ENCODE results near the gene HNMT. TPM values are rescaled to one million over a fixed set of nuclear protein-coding genes. Genes with fewer than 3 reads are reported as not detected.

HNMT gene
- total RNA-seq, 4 donors from 2014 or later = 11.2 to 25.5 (median 21.6) TPM

DNA sequence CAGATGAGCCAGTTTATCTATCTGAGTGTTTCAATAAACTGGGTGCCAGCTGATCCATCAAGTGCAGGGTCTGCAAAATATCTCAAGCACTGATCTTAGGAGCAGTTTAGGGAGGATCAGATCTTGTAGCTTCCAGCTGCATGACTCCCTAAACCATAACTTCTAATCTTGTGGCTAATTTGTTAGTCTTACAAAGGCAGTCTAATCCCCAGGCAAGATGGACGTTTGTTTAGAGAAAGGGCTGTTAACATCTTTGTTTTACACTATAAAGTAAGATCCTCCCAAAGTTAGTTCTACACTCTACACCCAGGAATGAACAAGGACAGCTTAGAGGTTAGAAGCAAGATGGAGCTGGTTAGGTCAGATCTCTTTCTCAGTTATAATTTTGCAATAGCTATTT, 28.7 kb upstream of the HNMT start:
- no peak overlapping the region for H3K4me3 ChIP-seq
- TF ChIP-seq POLR2A (IDR thresholded peaks at IDR 0.05; ENCODE audit: low read depth) (no peak), POLR2AphosphoS5 (IDR thresholded peaks at IDR 0.05) (no peak), EP300 (IDR thresholded peaks at IDR 0.05) (no peak)
- TF ChIP-seq, protein P1, sequence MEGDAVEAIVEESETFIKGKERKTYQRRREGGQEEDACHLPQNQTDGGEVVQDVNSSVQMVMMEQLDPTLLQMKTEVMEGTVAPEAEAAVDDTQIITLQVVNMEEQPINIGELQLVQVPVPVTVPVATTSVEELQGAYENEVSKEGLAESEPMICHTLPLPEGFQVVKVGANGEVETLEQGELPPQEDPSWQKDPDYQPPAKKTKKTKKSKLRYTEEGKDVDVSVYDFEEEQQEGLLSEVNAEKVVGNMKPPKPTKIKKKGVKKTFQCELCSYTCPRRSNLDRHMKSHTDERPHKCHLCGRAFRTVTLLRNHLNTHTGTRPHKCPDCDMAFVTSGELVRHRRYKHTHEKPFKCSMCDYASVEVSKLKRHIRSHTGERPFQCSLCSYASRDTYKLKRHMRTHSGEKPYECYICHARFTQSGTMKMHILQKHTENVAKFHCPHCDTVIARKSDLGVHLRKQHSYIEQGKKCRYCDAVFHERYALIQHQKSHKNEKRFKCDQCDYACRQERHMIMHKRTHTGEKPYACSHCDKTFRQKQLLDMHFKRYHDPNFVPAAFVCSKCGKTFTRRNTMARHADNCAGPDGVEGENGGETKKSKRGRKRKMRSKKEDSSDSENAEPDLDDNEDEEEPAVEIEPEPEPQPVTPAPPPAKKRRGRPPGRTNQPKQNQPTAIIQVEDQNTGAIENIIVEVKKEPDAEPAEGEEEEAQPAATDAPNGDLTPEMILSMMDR (IDR thresholded peaks at IDR 0.05) = no peak
- H3K36me3 ChIP-seq = no peaks in the 10 kb centered on the region
- H3K27ac ChIP-seq (replicated peaks in 1 of 4) = no peak overlapping the region
- H3K9me3 ChIP-seq = no peaks in the 10 kb centered on the region
- DNase-seq (ENCODE audit: extremely low spot score) = no peak
- no peaks in the 10 kb centered on the region for H3K27me3 ChIP-seq
- no peaks in the 10 kb centered on the region for H3K4me1 ChIP-seq
- intact Hi-C loops (cut with DNase I) = no loop called here
- 53% methylated on average over 1 of the region's 1 CpG for WGBS

DNA sequence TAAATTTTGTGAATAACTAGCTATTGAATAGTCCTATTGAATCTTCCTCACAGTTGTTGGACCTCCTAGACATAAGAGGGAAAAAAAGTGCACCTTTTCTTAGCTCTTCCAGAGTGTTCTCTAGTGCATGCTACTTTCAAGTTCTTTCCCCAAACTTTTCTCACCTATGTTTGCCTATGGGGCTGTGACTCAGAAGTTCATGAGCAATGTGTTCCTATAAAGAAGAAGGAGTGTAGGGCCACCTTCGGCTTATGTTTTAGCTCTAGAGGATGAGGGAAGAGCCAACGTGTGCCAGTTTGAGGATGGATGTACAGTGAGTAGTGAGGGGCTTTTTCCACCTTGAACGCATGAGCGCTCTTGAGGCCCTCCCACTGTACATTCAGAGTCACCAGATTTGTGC, 27.0 kb upstream of the HNMT start:
- Histone ChIP-seq H3K9me3 (no peaks in the 10 kb centered on the region), H3K36me3 (no peaks in the 10 kb centered on the region), H3K27me3 (no peaks in the 10 kb centered on the region), H3K4me3 (no peak overlapping the region), H3K27ac (replicated peaks in 1 of 4) (no peak overlapping the region), H3K4me1 (no peaks in the 10 kb centered on the region)
- no peak for TF ChIP-seq EP300 (IDR thresholded peaks at IDR 0.05)
- TF ChIP-seq POLR2AphosphoS5 (IDR thresholded peaks at IDR 0.05) = no peak
- no peak for TF ChIP-seq POLR2A (IDR thresholded peaks at IDR 0.05; ENCODE audit: low read depth)
- TF ChIP-seq, protein P1 (IDR thresholded peaks at IDR 0.05) = no peak
- 98% methylated on average over 4 of the region's 4 CpGs for WGBS
- no peak for DNase-seq (ENCODE audit: extremely low spot score)
- intact Hi-C loops (cut with DNase I) = no loop called here

DNA sequence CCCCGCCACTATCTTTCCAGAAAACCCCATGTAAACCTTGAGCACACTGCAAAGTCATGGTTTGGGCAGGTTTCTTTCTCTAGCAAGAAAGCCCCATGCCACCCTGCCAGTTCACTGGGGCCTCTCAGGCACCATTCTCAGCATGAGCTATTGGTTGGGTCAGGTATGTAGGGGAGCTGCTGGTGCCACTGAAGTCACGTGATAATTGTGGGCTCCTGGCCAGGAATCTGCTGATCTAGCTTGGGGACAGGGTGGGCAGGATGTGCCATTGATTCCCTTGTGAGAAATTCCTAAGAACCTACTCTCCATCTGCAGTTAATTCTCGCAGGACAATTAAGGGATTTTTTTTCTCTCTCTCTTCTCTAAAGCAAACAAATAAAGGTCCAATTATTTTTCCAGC, 26.5 kb upstream of the HNMT start:
- no peaks in the 10 kb centered on the region for H3K9me3 ChIP-seq
- H3K27ac ChIP-seq (replicated peaks in 1 of 4) = no peak overlapping the region
- DNase-seq (ENCODE audit: extremely low spot score) = no peak
- H3K4me3 ChIP-seq = no peak overlapping the region
- intact Hi-C loops (cut with DNase I) = no loop called here
- no peaks in the 10 kb centered on the region for H3K4me1 ChIP-seq
- TF ChIP-seq, protein P1 (IDR thresholded peaks at IDR 0.05) = no peak
- TF ChIP-seq POLR2AphosphoS5 (IDR thresholded peaks at IDR 0.05) (no peak), POLR2A (IDR thresholded peaks at IDR 0.05; ENCODE audit: low read depth) (no peak), EP300 (IDR thresholded peaks at IDR 0.05) (no peak)
- H3K36me3 ChIP-seq = no peaks in the 10 kb centered on the region
- H3K27me3 ChIP-seq = no peaks in the 10 kb centered on the region
- 62% methylated on average over 3 of the region's 3 CpGs for WGBS

DNA sequence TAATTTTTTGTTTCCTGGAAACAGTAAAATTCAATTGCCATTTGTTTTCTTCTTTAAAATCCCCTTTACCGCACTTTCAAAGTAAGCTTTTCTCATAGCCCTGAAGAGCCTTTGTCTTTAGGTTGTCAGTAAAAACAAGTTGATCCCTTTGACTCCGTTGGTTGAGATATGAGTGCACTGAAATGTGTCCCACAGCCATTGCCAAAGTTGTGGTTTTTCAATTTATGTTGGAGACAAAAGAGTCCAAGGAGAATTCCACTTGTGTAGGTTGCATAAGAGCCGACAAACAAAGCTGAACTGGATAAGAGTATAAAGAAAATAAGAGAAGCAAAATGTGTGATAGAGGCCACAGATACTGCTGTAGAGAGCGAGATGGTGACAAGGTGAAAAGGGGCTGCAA, 26.1 kb upstream of the HNMT start:
- Histone ChIP-seq H3K4me1 (no peaks in the 10 kb centered on the region), H3K4me3 (no peak overlapping the region), H3K36me3 (no peaks in the 10 kb centered on the region), H3K27me3 (no peaks in the 10 kb centered on the region), H3K9me3 (no peaks in the 10 kb centered on the region), H3K27ac (replicated peaks in 1 of 4) (no peak overlapping the region)
- intact Hi-C loops (cut with DNase I) = no loop called here
- no peak for DNase-seq (ENCODE audit: extremely low spot score)
- TF ChIP-seq POLR2AphosphoS5 (IDR thresholded peaks at IDR 0.05) = no peak
- no peak for TF ChIP-seq POLR2A (IDR thresholded peaks at IDR 0.05; ENCODE audit: low read depth)
- TF ChIP-seq, protein P1 (IDR thresholded peaks at IDR 0.05) = no peak
- TF ChIP-seq EP300 (IDR thresholded peaks at IDR 0.05) = no peak
- WGBS = 82% methylated on average over 4 of the region's 4 CpGs

DNA sequence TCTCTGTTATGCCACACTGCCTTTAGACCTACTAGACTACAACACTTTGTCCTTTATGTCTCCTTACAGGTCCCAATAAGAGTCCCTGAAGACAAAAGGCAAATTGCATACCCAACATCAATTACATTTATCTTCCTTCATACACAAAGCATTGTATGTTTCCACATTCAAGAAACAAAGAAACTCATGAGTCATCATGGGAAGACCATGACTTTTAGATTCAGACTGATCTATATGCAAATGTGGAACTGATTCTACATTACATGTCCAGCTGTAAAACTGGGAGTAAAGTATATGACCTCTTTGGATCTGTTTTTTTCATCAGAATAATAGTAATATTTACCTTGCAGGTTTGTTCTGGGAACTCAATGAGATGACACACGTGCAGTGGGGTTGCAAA, 25.2 kb upstream of the HNMT start:
- H3K27ac ChIP-seq (replicated peaks in 1 of 4) = no peak overlapping the region
- no peaks in the 10 kb centered on the region for H3K27me3 ChIP-seq
- no peak overlapping the region for H3K4me3 ChIP-seq
- H3K9me3 ChIP-seq = no peaks in the 10 kb centered on the region
- 79% methylated on average over 1 of the region's 1 CpG for WGBS
- TF ChIP-seq POLR2AphosphoS5 (IDR thresholded peaks at IDR 0.05) (no peak), POLR2A (IDR thresholded peaks at IDR 0.05; ENCODE audit: low read depth) (no peak), EP300 (IDR thresholded peaks at IDR 0.05) (no peak)
- TF ChIP-seq, protein P1 (IDR thresholded peaks at IDR 0.05) = no peak
- no peaks in the 10 kb centered on the region for H3K36me3 ChIP-seq
- no peaks in the 10 kb centered on the region for H3K4me1 ChIP-seq
- intact Hi-C loops (cut with DNase I) = no loop called here
- DNase-seq (ENCODE audit: extremely low spot score) = no peak
